K562 (cell line): ENCODE results near the gene PIK3AP1.

Experiments
- CEBPG ChIP-seq, 3 experiments: fragments of 200-800 bp in 1 of 3; sonication (Bioruptor generic) in 1 of 3; sonication (generic) in 1 of 3; formaldehyde crosslinking in 1 of 3; IDR thresholded peaks in 2 of 3; conservative IDR thresholded peaks in 1 of 3; 2 replicates each; pipeline versions ENCODE4 v1.6.1 to v1.8.0; 2016 to 2022; ENCODE audit warnings: missing compliant biosample characterization in 2 of 3, missing genetic modification characterization in 2 of 3, mild to moderate bottlenecking in 1 of 3, missing genetic modification reagents in 1 of 3
- ETV6 ChIP-seq, 3 experiments: fragments of 150-350 bp in 1 of 3; sonication (generic) in 1 of 3; formaldehyde crosslinking in 1 of 3; IDR thresholded peaks; 2 replicates each; pipeline versions ENCODE4 v1.6.1 to v1.8.0; 2014 to 2022; ENCODE audit warnings: borderline replicate concordance in 2 of 3, low read depth in 2 of 3, antibody characterized with exemption in 1 of 3, low read length in 1 of 3, mild to moderate bottlenecking in 1 of 3, missing genetic modification reagents in 1 of 3
- GMEB1 ChIP-seq: fragments of 250-450 bp; sonication (Bioruptor Pico); IDR thresholded peaks from 2 replicates; pipeline ENCODE4 v1.4.0; 2020; ENCODE audit warnings: mild to moderate bottlenecking
- HIVEP1 ChIP-seq: fragments of 250-450 bp; sonication (Bioruptor Pico); IDR thresholded peaks from 2 replicates; pipeline ENCODE4 v1.4.0; 2020; ENCODE audit warnings: mild to moderate bottlenecking
- LEF1 ChIP-seq: fragments of 450-650 bp; IDR thresholded peaks from 2 replicates; pipeline ENCODE4 v1.6.1; 2016; ENCODE audit warnings: mild to moderate bottlenecking
- MAX ChIP-seq: sonication (generic); formaldehyde crosslinking; IDR thresholded peaks from 2 replicates; pipeline ENCODE4 v1.9.0; 2022; ENCODE audit warnings: mild to moderate bottlenecking, missing genetic modification reagents
- POLR2A ChIP-seq: fragments of 450-650 bp; conservative IDR thresholded peaks from 2 replicates; pipeline ENCODE4 v1.6.1; 2016
- SMARCA5 ChIP-seq: fragments of 450-650 bp; IDR thresholded peaks from 2 replicates; pipeline ENCODE4 v1.6.1; 2016
- TF ChIP-seq, protein P1 (sequence below): fragments of 450-650 bp; formaldehyde crosslinking; IDR thresholded peaks from 2 replicates; pipeline ENCODE4 v1.4.0; 2022; ENCODE audit warnings: mild to moderate bottlenecking, moderate library complexity

DNA sequence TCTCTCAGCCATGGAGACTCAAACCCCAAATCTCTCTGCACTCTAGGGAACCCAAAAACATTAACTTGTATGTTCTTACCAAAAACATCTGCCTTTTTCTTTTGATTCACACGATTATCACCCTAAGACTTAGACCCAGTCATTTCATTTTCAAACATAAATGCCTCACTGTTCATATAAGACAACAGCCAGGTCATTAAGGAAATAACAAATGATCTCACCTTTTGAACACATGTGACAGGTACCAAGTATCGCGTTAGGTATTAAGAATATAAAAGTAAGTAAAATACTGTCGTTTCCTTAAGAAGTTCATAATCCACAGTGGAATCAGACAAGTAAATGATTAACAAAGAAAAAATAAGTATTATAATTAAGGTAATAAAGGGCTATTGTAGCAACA lies 142.3 kb downstream of the PIK3AP1 start:
- TF ChIP-seq ETV6 (IDR thresholded peaks at IDR 0.05; ENCODE audit: borderline replicate concordance in 1 of 2, low read depth in 2 of 2, low read length in 1 of 2) (no peak), ETV6 (CRISPR knock-in tag; IDR thresholded peaks at IDR 0.05; ENCODE audit: borderline replicate concordance) (no peak), GMEB1 (CRISPR knock-in tag) (no peak), MAX (CRISPR knock-in tag) (no peak), SMARCA5 (no peak), HIVEP1 (CRISPR knock-in tag) (no peak), CEBPG (CRISPR knock-in tag; IDR thresholded peaks at IDR 0.05) (no peak), CEBPG (tag; conservative IDR thresholded peaks at IDR 0.05 in 1 of 2, IDR thresholded peaks at IDR 0.05 in 1 of 2) (no peak), LEF1 (no peak), POLR2A (no peak)
- TF ChIP-seq, protein P1, sequence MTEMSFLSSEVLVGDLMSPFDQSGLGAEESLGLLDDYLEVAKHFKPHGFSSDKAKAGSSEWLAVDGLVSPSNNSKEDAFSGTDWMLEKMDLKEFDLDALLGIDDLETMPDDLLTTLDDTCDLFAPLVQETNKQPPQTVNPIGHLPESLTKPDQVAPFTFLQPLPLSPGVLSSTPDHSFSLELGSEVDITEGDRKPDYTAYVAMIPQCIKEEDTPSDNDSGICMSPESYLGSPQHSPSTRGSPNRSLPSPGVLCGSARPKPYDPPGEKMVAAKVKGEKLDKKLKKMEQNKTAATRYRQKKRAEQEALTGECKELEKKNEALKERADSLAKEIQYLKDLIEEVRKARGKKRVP (CRISPR knock-in tag): no peak
